Large intestine (tissue), 3 donors: Measurements from ENCODE around the gene GRIP1. TPM values are rescaled to one million over a fixed set of nuclear protein-coding genes. Genes with fewer than 3 reads are reported as not detected.

Source experiments
- DNase-seq, 2 donors: peaks; one replicate each; pipeline versions ENCODE4 v3.0.0 to v3.0.0-alpha.2; 2013
- H3K27ac ChIP-seq: one replicate; pipeline ENCODE4 v1.5.1; 2013; ENCODE audit warnings: low read length
- H3K27me3 ChIP-seq: 2 replicates; pipeline ENCODE4 v1.6.1; 2013; ENCODE audit warnings: low read length; ENCODE audit not compliant: control insufficient read depth, insufficient read depth
- H3K36me3 ChIP-seq: 2 replicates; pipeline ENCODE4 v1.6.1; 2013; ENCODE audit warnings: low read length; ENCODE audit not compliant: control insufficient read depth, insufficient read depth
- H3K4me1 ChIP-seq: one replicate; pipeline ENCODE4 v1.6.1; 2013; ENCODE audit warnings: low read length; ENCODE audit not compliant: control insufficient read depth, insufficient read depth
- H3K4me3 ChIP-seq: one replicate; pipeline ENCODE4 v1.5.1; 2013; ENCODE audit warnings: low read length
- H3K9me3 ChIP-seq: one replicate; pipeline ENCODE4 v1.6.1; 2013; ENCODE audit warnings: mild to moderate bottlenecking, low read depth, low read length, moderate library complexity; ENCODE audit not compliant: control insufficient read depth
- whole genome bisulfite sequencing: methylation state at CpG from one replicate; pipeline ENCODE4 v1.1.5; 2013; ENCODE audit warnings: low lambda C conversion rate; ENCODE audit not compliant: insufficient coverage; 5-methylcytosine and 5-hydroxymethylcytosine counted together
- polyA plus RNA-seq: library from polyadenylated mRNA; unstranded; fragments of 120-200 nt; gene quantifications from one replicate; pipeline ENCODE4 v1.2.1, GENCODE V29; 2013

GRIP1 gene
- polyA plus RNA-seq, 1 donor = 6.7 TPM

- H3K36me3 ChIP-seq = no peaks in the 10 kb centered on the region
- no peaks in the 10 kb centered on the region for H3K27me3 ChIP-seq
- H3K9me3 ChIP-seq = no peaks in the 10 kb centered on the region
- no peak for DNase-seq
- no peak overlapping the region for H3K27ac ChIP-seq
- H3K4me1 ChIP-seq = no peaks in the 10 kb centered on the region
- H3K4me3 ChIP-seq = no peak overlapping the region
These were observed 11.0 kb downstream of the GRIP1 start for GRCh38 chr12:66667906-66668305.

- no peak for DNase-seq
- H3K4me3 ChIP-seq = no peak overlapping the region
- WGBS = no CpG with 5 or more reads among the region's 1 CpG
- H3K27me3 ChIP-seq = no peaks in the 10 kb centered on the region
- H3K27ac ChIP-seq = no peak overlapping the region
- H3K9me3 ChIP-seq = no peaks in the 10 kb centered on the region
- no peaks in the 10 kb centered on the region for H3K36me3 ChIP-seq
- H3K4me1 ChIP-seq = no peaks in the 10 kb centered on the region
These were observed 12.4 kb downstream of the GRIP1 start for GRCh38 chr12:66666481-66666880.

- H3K27ac ChIP-seq = no peak overlapping the region
- no peaks in the 10 kb centered on the region for H3K36me3 ChIP-seq
- no peaks in the 10 kb centered on the region for H3K9me3 ChIP-seq
- H3K27me3 ChIP-seq = no peaks in the 10 kb centered on the region
- no peak for DNase-seq
- no CpG with 5 or more reads among the region's 3 CpGs for WGBS
- H3K4me1 ChIP-seq = no peaks in the 10 kb centered on the region
- H3K4me3 ChIP-seq = no peak overlapping the region
These were observed 13.4 kb downstream of the GRIP1 start for GRCh38 chr12:66665435-66665985.

- Histone ChIP-seq H3K36me3 (no peaks in the 10 kb centered on the region), H3K27me3 (no peaks in the 10 kb centered on the region), H3K4me3 (no peak overlapping the region), H3K27ac (no peak overlapping the region), H3K4me1 (no peaks in the 10 kb centered on the region), H3K9me3 (no peaks in the 10 kb centered on the region)
- WGBS = no CpG with 5 or more reads among the region's 1 CpG
- DNase-seq = no peak
These were observed 14.8 kb downstream of the GRIP1 start for GRCh38 chr12:66664076-66664475.

GRCh38 chr12:66663611-66664010 lies 15.3 kb downstream of the GRIP1 start:
- H3K27ac ChIP-seq = no peak overlapping the region
- DNase-seq = no peak
- H3K4me1 ChIP-seq = no peaks in the 10 kb centered on the region
- WGBS = 100% methylated on average over 1 of the region's 5 CpGs
- no peaks in the 10 kb centered on the region for H3K9me3 ChIP-seq
- H3K36me3 ChIP-seq = no peaks in the 10 kb centered on the region
- no peak overlapping the region for H3K4me3 ChIP-seq
- no peaks in the 10 kb centered on the region for H3K27me3 ChIP-seq

- Histone ChIP-seq H3K9me3 (no peaks in the 10 kb centered on the region), H3K36me3 (no peaks in the 10 kb centered on the region), H3K27me3 (no peaks in the 10 kb centered on the region), H3K27ac (no peak overlapping the region), H3K4me3 (no peak overlapping the region), H3K4me1 (no peaks in the 10 kb centered on the region)
- WGBS = 60% methylated on average over 1 of the region's 1 CpG
- DNase-seq = no peak
These were observed 16.1 kb downstream of the GRIP1 start for GRCh38 chr12:66662729-66663128.

- Histone ChIP-seq H3K4me1 (no peaks in the 10 kb centered on the region), H3K9me3 (no peaks in the 10 kb centered on the region), H3K27ac (no peak overlapping the region), H3K4me3 (no peak overlapping the region), H3K36me3 (no peaks in the 10 kb centered on the region), H3K27me3 (no peaks in the 10 kb centered on the region)
- no peak for DNase-seq
These were observed 16.7 kb downstream of the GRIP1 start for GRCh38 chr12:66662179-66662578.

GRCh38 chr12:66661357-66661756 lies 17.5 kb downstream of the GRIP1 start:
- Histone ChIP-seq H3K4me3 (no peak overlapping the region), H3K27ac (no peak overlapping the region)
- 95% methylated on average over 2 of the region's 2 CpGs for WGBS

GRCh38 chr12:66653796-66654195 lies 25.1 kb downstream of the GRIP1 start:
- WGBS = no CpG with 5 or more reads among the region's 1 CpG
- no peak overlapping the region for H3K27ac ChIP-seq
- H3K4me1 ChIP-seq = no peaks in the 10 kb centered on the region
- H3K27me3 ChIP-seq = no peaks in the 10 kb centered on the region
- no peaks in the 10 kb centered on the region for H3K9me3 ChIP-seq
- H3K4me3 ChIP-seq = no peak overlapping the region
- H3K36me3 ChIP-seq = no peaks in the 10 kb centered on the region
- no peak for DNase-seq

More at GRCh38 chr12:66661357-66661756, 17.5 kb downstream of the GRIP1 start:
- no peak for DNase-seq
- no peaks in the 10 kb centered on the region for H3K36me3 ChIP-seq
- H3K9me3 ChIP-seq = no peaks in the 10 kb centered on the region
- no peaks in the 10 kb centered on the region for H3K27me3 ChIP-seq
- no peaks in the 10 kb centered on the region for H3K4me1 ChIP-seq

- no peak for DNase-seq
- Histone ChIP-seq H3K9me3 (no peaks in the 10 kb centered on the region), H3K36me3 (no peaks in the 10 kb centered on the region), H3K4me1 (no peaks in the 10 kb centered on the region), H3K27me3 (no peaks in the 10 kb centered on the region), H3K4me3 (no peak overlapping the region), H3K27ac (no peak overlapping the region)
- 100% methylated on average over 1 of the region's 10 CpGs for WGBS
These were observed 30.7 kb downstream of the GRIP1 start for GRCh38 chr12:66648033-66648735.

GRCh38 chr12:66647034-66647691 lies 31.7 kb downstream of the GRIP1 start:
- no peak overlapping the region for H3K27ac ChIP-seq
- no peak for DNase-seq
- no peak overlapping the region for H3K4me3 ChIP-seq
- H3K4me1 ChIP-seq = no peaks in the 10 kb centered on the region
- no peaks in the 10 kb centered on the region for H3K36me3 ChIP-seq
- H3K27me3 ChIP-seq = no peaks in the 10 kb centered on the region
- WGBS = 81% methylated on average over 2 of the region's 5 CpGs
- no peaks in the 10 kb centered on the region for H3K9me3 ChIP-seq
